HG02623 (cell line): ENCODE measurements around the gene RNF227.
A peak's percentile ranks its signal among the peaks of the same experiment; 100 is the strongest.

Experiments
- ATAC-seq: cut with Tn5 transposase; IDR thresholded peaks from one replicate; pipeline ENCODE4 v1.9.1; 2021; ENCODE audit warnings: moderate library complexity; ENCODE audit not compliant: unreplicated experiment

Gene RNF227

DNA sequence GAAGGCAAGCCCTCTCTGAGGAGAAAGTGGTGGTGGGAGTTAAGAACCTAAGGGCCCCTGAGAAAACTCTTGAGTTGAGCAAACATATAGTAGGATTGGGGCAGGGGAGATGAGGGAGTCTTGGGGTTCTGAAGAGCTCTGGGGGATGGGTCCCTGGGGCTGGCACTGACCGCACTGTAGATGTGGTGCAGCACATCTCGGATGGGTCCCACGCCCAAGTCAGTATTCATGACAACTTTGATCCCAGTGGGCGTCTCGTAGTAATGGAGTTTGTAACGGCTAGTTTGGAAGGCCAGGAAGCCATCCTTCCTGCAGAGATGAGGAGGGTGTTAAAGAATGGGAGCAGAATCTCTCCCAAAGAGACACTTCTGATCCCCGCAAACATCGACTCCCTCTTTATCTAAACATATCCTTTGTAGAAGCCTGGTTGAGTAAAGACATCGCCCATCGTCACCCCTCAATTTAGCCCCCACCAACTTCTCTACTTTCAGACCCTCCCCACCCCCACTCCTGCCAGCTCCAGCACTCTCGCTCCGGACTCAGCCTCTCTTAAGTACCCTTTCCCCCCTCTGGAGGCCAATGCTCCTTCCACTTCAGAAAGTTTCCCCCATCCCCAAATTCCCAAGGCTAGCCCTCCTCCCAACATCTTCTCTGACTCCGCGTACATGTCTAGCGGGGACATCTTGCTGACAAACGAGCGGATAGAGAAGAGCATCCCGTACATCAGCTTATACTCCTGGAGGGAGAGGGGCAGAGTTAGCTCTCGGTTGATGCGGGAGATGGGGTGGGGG lies 14.9 kb upstream of the RNF227 start:
- ATAC-seq = no peak

DNA sequence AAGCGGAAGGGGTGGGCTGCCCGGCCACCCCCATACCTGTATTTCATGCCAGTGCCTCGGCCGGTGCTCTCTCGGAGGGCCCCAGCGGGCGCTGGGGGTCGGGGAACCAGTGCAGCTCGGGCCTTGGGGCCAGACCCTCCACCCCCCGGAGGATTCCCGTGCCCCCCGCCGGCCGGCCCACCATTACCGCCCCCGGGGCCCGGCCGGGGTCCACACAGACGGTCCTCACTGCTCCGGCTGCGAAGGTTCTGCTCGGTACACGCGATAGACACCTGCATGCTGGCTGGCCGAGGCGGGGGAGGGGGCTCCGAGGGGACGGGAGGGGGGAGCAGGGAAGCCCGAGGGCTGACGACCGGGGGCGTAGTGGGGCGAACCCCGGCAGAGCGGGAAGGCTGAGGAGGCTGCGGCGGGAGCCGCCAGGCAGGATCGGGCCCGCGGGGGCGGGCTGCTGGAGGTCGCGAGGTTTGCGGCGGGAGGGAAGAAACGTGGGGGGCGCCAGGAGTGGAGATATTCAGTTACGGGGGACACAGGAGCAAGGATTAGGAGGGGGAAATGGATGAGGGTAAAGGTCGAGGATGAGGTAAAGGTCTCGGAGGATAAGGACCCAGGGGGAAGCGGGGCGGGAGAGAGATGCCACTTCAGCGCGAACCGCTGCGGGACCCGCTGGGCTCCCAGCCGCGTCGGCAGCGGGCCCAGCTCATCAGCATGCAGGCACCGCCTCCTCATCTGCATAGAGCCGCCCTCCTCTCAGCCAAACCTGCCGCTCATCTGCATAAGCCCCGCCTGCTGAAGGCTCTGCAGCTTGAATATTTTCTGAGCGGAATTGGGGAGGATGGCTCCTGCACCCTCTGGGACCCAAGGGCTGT lies 13.3 kb upstream of the RNF227 start, which contains the start of gene KCNAB3:
KCNAB3 (minus strand) TSS at position 699 of the 866 bp plus-strand sequence; CDS start at position 278, 421 bp downstream.
- ATAC-seq = no peak

DNA sequence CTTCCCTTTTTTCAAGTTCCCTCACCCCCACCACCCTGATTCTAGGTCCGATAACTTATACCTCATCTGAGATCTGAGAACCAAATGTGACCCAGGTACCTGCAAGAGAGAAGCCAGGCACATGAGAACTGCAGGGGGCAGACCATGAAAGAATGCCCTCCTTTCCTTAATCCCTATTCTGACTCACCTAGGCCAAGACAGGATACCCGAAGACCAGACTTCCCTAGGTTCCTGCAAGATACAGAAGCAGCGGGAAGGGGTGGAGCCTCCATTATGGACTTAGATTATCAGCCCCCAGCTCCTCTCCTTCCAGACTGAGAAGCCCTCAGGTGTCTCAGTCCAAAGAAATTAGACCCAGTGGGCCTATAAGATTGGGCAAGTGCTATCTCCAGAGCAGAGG lies 11.5 kb upstream of the RNF227 start:
- no peak for ATAC-seq

- ATAC-seq = no peak
Observed at GRCh38 chr17:7922845-7923628, 6.9 kb upstream of the RNF227 start.

DNA sequence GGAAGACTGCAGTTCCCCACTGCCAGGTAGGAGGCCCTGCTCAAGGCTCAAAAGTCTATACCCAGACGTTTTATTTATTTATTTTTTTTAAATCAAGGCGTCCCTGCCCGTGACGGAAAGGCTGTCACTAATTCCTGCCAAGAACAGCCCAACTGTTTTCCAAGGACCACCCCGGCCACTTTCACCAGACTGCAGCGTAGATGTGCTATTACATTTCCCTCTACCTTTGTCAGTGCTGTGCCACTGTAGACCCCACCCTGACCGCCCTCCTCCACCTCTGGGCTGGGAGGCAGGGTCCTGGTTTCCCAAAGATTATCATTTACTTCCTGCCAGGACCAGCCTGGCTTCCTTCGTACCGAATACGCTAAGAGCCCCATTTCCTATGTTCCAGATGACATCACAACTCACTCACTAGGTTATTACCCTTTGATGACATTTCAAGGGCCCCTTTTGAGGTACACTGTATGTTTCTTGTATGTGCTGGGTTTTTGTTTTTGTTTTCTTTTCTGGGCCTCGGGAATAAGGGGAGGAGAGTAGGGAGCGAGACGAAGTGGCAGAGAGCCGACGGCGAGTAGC lies 6.3 kb upstream of the RNF227 start:
- no peak for ATAC-seq

- no peak for ATAC-seq
Observed at GRCh38 chr17:7916808-7917207, 719 bp upstream of the RNF227 start.

DNA sequence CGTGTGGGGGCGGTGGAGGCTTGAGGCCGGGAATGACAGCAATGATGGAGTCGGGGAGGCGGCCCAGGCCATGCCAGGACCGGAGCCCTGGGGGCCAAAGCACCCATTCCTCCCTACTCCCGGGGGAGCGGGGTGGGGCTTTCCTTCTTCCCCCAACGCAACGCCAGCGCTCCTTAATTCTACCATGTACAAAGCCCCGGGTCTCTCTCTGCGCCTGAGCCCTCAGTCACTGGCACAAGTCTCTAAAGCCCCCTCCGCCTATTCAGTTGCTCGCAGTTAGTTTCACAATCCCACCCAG lies 245 bp upstream of the RNF227 start:
- ATAC-seq = no peak

GRCh38 chr17:7915179-7915610 lies 894 bp downstream of the RNF227 start:
- ATAC-seq = peak; percentile 8

- no peak for ATAC-seq
Observed at GRCh38 chr17:7912927-7913524, 3.1 kb downstream of the RNF227 start.

GRCh38 chr17:7911116-7911515 lies 5.0 kb downstream of the RNF227 start:
- no peak for ATAC-seq

- ATAC-seq = no peak
Observed at GRCh38 chr17:7910711-7911110, 5.4 kb downstream of the RNF227 start.

- ATAC-seq = no peak
Observed at GRCh38 chr17:7910281-7910680, 5.8 kb downstream of the RNF227 start.

DNA sequence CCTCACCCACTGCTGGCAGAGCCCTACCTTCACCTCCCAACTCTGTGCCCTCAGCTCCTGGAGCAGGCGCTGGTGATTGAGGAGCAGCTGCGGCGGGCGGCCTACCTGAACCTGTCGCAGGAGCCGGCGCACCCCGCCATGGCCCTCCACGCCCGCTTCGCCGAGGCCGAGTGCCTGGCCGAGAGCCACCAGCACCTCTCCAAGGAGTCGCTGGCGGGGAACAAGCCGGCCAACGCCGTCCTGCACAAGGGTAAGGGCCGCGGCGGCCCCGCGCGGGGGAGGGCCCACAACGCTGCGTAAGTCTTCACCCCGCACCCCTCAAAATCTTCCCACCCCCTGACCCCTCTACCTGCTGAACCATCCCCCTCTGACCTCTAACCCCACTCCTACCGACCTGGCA lies 7.0 kb downstream of the RNF227 start:
- ATAC-seq = no peak

DNA sequence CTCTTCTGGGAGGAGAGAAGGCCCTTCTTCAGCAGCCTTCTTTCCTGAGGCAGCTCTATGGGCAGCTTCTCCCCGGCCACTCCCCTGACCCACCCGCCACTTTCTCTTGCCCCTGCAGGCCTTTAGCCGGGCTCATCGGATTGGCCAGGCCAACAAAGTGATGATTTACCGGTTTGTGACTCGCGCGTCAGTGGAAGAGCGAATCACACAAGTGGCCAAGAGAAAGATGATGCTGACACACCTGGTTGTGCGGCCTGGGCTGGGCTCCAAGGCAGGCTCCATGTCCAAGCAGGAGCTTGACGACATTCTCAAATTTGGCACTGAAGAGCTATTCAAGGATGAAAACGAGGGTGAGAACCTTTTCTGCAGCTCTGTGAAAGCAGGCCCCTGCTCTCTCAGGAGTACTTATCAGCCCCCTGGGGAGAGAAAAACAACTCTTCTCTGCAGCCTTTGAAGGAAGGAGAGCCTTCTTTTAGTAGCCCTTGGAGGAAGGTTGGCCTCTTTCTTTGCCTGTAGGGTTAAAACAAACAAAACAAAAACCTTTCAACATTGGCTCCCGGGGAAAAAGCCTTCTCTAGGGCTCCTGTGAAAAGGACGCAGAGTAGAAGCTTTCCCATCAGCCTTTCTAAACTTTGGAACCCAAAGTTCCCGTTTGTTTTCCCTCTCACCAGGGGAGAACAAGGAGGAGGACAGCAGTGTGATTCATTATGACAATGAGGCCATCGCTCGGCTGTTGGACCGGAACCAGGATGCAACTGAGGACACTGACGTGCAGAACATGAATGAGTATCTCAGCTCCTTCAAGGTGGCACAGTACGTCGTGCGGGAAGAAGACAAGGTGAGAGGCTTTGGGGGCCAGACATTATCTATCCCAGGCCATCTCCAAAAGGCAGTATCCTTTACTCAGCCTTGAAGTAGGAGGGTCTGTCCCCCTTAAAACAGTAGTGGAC lies 12.7 kb downstream of the RNF227 start:
- no peak for ATAC-seq

- ATAC-seq = no peak
Observed at GRCh38 chr17:7897773-7898172, 18.3 kb downstream of the RNF227 start.

GRCh38 chr17:7897090-7897489 lies 19.0 kb downstream of the RNF227 start:
- no peak for ATAC-seq

GRCh38 chr17:7894866-7895265 lies 21.2 kb downstream of the RNF227 start:
- ATAC-seq = no peak

DNA sequence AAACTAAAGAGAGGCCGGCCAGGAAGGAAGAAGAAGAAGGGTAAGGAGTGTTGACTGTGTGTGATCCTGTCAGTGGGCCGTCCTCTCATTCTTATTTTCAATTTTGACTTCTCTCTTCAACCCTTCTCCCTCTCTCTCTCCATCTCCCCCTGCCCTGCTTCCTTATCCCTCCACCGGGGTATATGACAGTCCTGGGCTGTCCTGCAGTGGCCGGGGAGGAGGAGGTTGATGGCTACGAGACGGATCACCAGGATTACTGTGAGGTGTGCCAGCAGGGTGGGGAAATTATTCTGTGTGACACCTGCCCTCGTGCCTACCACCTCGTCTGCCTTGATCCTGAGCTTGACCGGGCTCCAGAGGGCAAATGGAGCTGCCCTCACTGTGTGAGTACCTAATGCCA lies 21.9 kb downstream of the RNF227 start:
- ATAC-seq = no peak

DNA sequence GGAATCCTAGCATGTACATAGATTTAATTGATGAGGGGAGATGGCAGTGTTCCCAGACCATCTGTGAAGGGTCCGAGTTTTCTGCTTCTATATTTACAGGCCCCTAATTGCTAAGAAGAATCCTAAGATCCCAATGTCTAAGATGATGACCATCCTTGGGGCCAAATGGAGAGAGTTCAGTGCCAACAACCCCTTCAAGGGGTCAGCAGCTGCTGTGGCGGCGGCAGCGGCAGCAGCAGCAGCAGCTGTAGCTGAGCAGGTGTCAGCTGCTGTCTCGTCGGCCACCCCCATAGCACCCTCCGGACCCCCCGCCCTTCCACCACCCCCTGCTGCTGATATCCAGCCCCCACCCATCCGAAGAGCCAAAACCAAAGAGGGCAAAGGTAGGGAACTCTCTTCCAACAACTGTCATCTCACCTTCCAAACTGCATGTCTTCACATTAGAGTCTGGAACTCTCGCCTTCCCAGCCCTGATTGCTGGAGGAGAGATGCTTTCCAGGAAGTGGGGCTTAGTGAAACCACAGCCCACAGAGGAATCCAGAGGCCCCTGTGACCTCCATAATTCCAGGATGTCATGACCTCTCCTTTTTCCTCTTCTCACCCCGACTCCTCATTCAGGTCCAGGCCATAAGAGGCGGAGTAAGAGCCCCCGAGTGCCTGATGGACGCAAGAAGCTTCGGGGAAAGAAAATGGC lies 22.8 kb downstream of the RNF227 start:
- no peak for ATAC-seq
